Measurements from ENCODE around the gene FMNL2. TPM values are rescaled to one million over a fixed set of nuclear protein-coding genes. Genes with fewer than 3 reads are reported as not detected.

The FMNL2 gene
- total RNA-seq, 1 experiment from 2014 or later: 33.6 TPM

DNA sequence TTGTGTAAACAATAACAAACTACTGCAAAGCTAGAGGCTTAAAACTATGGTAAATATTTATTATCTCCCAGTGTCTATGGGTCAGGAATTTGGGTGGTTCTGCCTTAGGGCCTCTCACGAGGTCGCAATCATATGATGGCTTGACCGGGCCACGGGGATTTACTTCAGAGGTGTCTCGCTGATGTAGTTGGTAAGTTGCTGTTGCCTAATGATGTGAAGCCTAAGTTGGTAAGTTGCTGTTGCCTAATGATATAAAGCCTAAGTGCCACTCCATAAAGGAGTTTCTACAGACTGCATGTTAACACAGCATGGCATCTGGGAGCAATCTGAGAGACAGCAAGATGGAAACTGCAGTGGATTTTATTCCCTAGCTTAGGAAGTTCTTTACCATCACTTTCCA lies 35.8 kb downstream of the FMNL2 start:
- peaks cover 2% of the 10 kb centered on the region; the same call in 1 of the 2 replicates for H3K4me1 ChIP-seq (ENCODE audit: insufficient read depth, low read length)
- H2BK20ac ChIP-seq (ENCODE audit: low read depth, low read length, poor library complexity, severe bottlenecking): no peak overlapping the region
- H4K20me1 ChIP-seq (ENCODE audit: control insufficient read depth, insufficient read depth, insufficient read length): no peaks in the 10 kb centered on the region
- H3K9me3 ChIP-seq (ENCODE audit: control insufficient read depth, low read depth, low read length): no peaks in the 10 kb centered on the region
- Mint-ChIP-seq H3K27ac (no peak overlapping the region), H3K4me3 (no peak overlapping the region), H3K36me3 (ENCODE audit: insufficient read depth in 1 of 3, low read depth in 3 of 3) (no peaks in the 10 kb centered on the region; a peak in 1 of 7 replicates), H3K4me1 (peaks cover 29 to 38% of the 10 kb centered on the region in 2 experiments), H3K27me3 (ENCODE audit: low read depth) (no peaks in the 10 kb centered on the region), H3K9me3 (no peaks in the 10 kb centered on the region)
- no CpG with 5 or more reads among the region's 5 CpGs for WGBS (ENCODE audit: extremely low coverage, insufficient read length, low lambda C conversion rate)
- no peak overlapping the region for H3K9ac ChIP-seq (ENCODE audit: extremely low read depth, insufficient read length, low read length)
- H3K27ac ChIP-seq (ENCODE audit: insufficient read length, low read depth, low read length): no peak overlapping the region
- no peak overlapping the region for H2BK12ac ChIP-seq (ENCODE audit: insufficient read length, low read depth, low read length)
- H2AFZ ChIP-seq (ENCODE audit: low read length): no peak overlapping the region
- DNase-seq: no peak
- no peak overlapping the region for H3T11ph ChIP-seq (ENCODE audit: low read length)
- H2AK5ac ChIP-seq (ENCODE audit: insufficient read length, low read length): no peak overlapping the region
- H3K79me1 ChIP-seq (ENCODE audit: insufficient read depth, low read depth, low read length, poor library complexity, severe bottlenecking): peaks cover 3% of the 10 kb centered on the region
- H3K18ac ChIP-seq (ENCODE audit: insufficient read length, low read depth, low read length): no peak overlapping the region
- H3K27me3 ChIP-seq (ENCODE audit: insufficient read depth, low read length): no peaks in the 10 kb centered on the region
- H4K91ac ChIP-seq (ENCODE audit: insufficient read length, low read depth, low read length): no peak overlapping the region
- H3K23ac ChIP-seq (ENCODE audit: insufficient read length, low read depth, low read length): no peak overlapping the region
- TF ChIP-seq, protein P1, sequence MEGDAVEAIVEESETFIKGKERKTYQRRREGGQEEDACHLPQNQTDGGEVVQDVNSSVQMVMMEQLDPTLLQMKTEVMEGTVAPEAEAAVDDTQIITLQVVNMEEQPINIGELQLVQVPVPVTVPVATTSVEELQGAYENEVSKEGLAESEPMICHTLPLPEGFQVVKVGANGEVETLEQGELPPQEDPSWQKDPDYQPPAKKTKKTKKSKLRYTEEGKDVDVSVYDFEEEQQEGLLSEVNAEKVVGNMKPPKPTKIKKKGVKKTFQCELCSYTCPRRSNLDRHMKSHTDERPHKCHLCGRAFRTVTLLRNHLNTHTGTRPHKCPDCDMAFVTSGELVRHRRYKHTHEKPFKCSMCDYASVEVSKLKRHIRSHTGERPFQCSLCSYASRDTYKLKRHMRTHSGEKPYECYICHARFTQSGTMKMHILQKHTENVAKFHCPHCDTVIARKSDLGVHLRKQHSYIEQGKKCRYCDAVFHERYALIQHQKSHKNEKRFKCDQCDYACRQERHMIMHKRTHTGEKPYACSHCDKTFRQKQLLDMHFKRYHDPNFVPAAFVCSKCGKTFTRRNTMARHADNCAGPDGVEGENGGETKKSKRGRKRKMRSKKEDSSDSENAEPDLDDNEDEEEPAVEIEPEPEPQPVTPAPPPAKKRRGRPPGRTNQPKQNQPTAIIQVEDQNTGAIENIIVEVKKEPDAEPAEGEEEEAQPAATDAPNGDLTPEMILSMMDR (conservative IDR thresholded peaks at IDR 0.05): no peak
- H2BK120ac ChIP-seq (ENCODE audit: low read depth, low read length, poor library complexity, severe bottlenecking): no peak overlapping the region
- no peaks in the 10 kb centered on the region for H3K23me2 ChIP-seq (ENCODE audit: insufficient read length, low read depth, low read length, poor library complexity, severe bottlenecking)
- no peak overlapping the region for H4K8ac ChIP-seq (replicated peaks; ENCODE audit: insufficient read length, low read depth, low read length)
- H2BK15ac ChIP-seq (ENCODE audit: low read depth, low read length): no peak overlapping the region
- H3K56ac ChIP-seq (ENCODE audit: insufficient read length, low read depth, low read length): no peak overlapping the region
- peaks cover 12% of the 10 kb centered on the region; the same call in 1 of the 2 replicates for H3K79me2 ChIP-seq (ENCODE audit: insufficient read depth, low read length)
- H2BK5ac ChIP-seq (ENCODE audit: insufficient read length, low read length): no peak overlapping the region
- H3K14ac ChIP-seq (ENCODE audit: insufficient read depth, low read length): no peak overlapping the region
- H4K5ac ChIP-seq (ENCODE audit: insufficient read length, low read depth, low read length): no peak overlapping the region
- no peak overlapping the region for H3K4me2 ChIP-seq (ENCODE audit: insufficient read depth, insufficient read length, low read length)
- H3K4ac ChIP-seq (ENCODE audit: low read depth, low read length): no peak overlapping the region

Data from H9 (cell line).